HepG2 (cell line): ENCODE measurements around the gene NRBF2.

Source experiments
- ARNTL ChIP-seq: sonication (generic); formaldehyde crosslinking; IDR thresholded peaks from 2 replicates; pipeline ENCODE4 v1.4.0; 2020; ENCODE audit warnings: mild to moderate bottlenecking, missing genetic modification reagents
- SAFB2 ChIP-seq: sonication (generic); formaldehyde crosslinking; IDR thresholded peaks from 2 replicates; pipeline ENCODE4 v1.5.1; 2020; ENCODE audit warnings: missing genetic modification reagents, low read depth, mild to moderate bottlenecking, borderline replicate concordance
- ZNF12 ChIP-seq: sonication (generic); formaldehyde crosslinking; IDR thresholded peaks from 2 replicates; pipeline ENCODE4 v1.5.0; 2020; ENCODE audit warnings: missing genetic modification reagents
- TF ChIP-seq, protein P1 (sequence below): sonication (generic); formaldehyde crosslinking; IDR thresholded peaks from 2 replicates; pipeline ENCODE4 v1.5.0; 2020; ENCODE audit warnings: mild to moderate bottlenecking, missing genetic modification reagents, moderate library complexity
- TF ChIP-seq, protein P2 (sequence below): sonication (generic); formaldehyde crosslinking; IDR thresholded peaks from 2 replicates; pipeline ENCODE4 v1.5.0; 2020; ENCODE audit warnings: mild to moderate bottlenecking, missing genetic modification reagents, borderline replicate concordance

DNA sequence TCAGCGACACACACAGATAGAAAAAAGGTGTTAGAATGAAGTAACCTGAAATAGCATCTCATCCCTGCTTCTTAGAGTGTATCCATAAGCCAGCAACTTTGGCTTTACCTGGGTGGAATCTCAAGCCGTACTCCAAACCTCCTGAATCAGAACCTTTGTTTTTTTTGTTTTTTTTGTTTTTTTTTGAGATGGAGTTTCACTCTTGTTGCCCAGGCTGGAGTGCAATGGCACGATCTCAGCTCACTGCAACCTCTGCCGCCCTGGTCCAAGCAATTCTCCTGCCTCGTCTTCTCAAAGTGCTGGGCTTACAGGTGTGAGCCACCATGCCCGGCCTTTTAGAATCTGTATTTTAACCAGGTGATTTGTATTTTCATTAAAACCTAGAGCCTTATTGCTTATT is 9.0 kb downstream of the NRBF2 start:
- TF ChIP-seq ARNTL (CRISPR knock-in tag) (no peak), ZNF12 (CRISPR knock-in tag) (no peak), SAFB2 (CRISPR knock-in tag) (no peak)
- TF ChIP-seq, protein P1, sequence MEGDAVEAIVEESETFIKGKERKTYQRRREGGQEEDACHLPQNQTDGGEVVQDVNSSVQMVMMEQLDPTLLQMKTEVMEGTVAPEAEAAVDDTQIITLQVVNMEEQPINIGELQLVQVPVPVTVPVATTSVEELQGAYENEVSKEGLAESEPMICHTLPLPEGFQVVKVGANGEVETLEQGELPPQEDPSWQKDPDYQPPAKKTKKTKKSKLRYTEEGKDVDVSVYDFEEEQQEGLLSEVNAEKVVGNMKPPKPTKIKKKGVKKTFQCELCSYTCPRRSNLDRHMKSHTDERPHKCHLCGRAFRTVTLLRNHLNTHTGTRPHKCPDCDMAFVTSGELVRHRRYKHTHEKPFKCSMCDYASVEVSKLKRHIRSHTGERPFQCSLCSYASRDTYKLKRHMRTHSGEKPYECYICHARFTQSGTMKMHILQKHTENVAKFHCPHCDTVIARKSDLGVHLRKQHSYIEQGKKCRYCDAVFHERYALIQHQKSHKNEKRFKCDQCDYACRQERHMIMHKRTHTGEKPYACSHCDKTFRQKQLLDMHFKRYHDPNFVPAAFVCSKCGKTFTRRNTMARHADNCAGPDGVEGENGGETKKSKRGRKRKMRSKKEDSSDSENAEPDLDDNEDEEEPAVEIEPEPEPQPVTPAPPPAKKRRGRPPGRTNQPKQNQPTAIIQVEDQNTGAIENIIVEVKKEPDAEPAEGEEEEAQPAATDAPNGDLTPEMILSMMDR (CRISPR knock-in tag), result no peak
- TF ChIP-seq, protein P2, sequence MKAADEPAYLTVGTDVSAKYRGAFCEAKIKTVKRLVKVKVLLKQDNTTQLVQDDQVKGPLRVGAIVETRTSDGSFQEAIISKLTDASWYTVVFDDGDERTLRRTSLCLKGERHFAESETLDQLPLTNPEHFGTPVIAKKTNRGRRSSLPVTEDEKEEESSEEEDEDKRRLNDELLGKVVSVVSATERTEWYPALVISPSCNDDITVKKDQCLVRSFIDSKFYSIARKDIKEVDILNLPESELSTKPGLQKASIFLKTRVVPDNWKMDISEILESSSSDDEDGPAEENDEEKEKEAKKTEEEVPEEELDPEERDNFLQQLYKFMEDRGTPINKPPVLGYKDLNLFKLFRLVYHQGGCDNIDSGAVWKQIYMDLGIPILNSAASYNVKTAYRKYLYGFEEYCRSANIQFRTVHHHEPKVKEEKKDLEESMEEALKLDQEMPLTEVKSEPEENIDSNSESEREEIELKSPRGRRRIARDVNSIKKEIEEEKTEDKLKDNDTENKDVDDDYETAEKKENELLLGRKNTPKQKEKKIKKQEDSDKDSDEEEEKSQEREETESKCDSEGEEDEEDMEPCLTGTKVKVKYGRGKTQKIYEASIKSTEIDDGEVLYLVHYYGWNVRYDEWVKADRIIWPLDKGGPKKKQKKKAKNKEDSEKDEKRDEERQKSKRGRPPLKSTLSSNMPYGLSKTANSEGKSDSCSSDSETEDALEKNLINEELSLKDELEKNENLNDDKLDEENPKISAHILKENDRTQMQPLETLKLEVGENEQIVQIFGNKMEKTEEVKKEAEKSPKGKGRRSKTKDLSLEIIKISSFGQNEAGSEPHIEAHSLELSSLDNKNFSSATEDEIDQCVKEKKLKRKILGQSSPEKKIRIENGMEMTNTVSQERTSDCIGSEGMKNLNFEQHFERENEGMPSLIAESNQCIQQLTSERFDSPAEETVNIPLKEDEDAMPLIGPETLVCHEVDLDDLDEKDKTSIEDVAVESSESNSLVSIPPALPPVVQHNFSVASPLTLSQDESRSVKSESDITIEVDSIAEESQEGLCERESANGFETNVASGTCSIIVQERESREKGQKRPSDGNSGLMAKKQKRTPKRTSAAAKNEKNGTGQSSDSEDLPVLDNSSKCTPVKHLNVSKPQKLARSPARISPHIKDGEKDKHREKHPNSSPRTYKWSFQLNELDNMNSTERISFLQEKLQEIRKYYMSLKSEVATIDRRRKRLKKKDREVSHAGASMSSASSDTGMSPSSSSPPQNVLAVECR (CRISPR knock-in tag), result no peak
